ENCODE measurements around the gene ALKBH7.

DNA sequence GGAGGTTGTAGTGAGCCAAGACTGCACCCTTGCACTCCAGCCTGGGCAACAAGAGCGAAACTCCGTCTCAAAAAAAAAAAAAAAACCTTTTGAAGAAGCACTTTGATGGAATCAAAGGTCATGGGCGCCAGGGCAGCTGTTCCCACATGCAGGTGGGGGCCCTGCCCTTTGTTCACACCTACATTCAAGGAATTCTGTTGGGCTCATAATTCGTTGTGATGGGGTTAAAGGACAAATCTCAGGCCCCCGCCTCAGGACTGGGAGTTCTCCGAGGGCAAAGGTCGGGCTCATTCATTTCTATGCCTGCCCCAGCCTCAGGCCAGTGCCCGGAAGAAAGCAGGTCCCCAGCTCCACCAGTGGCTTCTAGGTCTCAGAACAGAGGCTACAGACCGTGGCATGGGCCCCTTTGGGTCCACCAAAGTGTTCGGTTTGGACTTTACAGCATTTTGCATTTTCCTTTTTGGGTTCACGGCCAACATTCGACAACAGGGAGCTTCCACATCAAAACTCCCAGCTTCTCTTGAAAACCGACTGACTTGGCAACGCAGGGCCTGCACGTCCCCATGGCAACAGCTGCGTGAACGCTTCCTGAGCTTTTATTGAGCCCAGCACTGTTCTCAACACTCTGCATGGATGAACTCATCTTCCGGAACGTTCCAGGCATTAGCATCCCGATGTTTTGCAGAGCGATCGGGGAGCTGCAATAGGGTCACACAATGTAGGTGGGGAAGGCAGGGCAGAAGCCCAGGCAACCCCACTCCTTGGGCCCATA, 30.4 kb downstream of the ALKBH7 start:
- TF ChIP-seq, protein P1, sequence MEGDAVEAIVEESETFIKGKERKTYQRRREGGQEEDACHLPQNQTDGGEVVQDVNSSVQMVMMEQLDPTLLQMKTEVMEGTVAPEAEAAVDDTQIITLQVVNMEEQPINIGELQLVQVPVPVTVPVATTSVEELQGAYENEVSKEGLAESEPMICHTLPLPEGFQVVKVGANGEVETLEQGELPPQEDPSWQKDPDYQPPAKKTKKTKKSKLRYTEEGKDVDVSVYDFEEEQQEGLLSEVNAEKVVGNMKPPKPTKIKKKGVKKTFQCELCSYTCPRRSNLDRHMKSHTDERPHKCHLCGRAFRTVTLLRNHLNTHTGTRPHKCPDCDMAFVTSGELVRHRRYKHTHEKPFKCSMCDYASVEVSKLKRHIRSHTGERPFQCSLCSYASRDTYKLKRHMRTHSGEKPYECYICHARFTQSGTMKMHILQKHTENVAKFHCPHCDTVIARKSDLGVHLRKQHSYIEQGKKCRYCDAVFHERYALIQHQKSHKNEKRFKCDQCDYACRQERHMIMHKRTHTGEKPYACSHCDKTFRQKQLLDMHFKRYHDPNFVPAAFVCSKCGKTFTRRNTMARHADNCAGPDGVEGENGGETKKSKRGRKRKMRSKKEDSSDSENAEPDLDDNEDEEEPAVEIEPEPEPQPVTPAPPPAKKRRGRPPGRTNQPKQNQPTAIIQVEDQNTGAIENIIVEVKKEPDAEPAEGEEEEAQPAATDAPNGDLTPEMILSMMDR (conservative IDR thresholded peaks at IDR 0.05 in 1 of 2, IDR thresholded peaks at IDR 0.05 in 1 of 2; ENCODE audit: low read depth in 1 of 2, low read length in 2 of 2): no peak
- TF ChIP-seq EZH2 (IDR thresholded peaks at IDR 0.05; ENCODE audit: low read length, missing control alignments): no peak
